ENCODE data around the gene CACNA2D2. TPM values are rescaled to one million over a fixed set of nuclear protein-coding genes. Genes with fewer than 3 reads are reported as not detected.

CACNA2D2 gene
- total and polyA plus RNA-seq, 2 donors from 2014 or later, result 3.6 to 6.0 TPM

DNA sequence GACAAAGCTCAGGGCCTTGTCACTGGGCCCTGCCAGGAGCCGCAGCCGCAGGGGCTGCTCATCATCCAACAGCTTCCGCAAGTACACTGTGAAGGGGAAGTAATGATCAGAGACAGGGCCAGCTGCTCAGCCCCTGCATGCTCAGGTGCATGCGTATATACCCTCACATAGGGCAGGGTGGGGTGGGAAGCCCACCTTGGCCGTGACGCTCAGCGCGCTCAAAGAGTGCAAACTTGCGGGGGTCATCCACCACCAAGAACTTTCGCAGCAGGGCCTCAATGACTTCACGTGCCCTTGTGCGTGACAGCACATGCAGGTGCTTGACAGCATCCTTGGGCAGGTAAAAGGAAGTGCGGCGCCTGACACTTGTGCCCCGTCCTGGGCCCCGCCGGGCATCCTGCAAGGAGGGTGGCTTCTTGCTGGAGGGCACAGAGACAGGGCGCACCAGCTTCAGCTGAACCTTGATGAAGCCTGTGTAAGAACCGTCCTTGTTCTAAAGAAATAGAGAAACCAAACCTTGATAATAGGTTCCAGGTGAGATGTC, 172.0 kb downstream of the CACNA2D2 start:
- no peak overlapping the region for H3K4me3 ChIP-seq (ENCODE audit: low read length in 3 of 3)
- FAIRE-seq (no peak), DNase-seq (no peak)
- H3K27me3 ChIP-seq (ENCODE audit: control insufficient read depth, insufficient read depth, low read length), result no peaks in the 10 kb centered on the region
- H3K9ac ChIP-seq (ENCODE audit: low read length in 3 of 3), result no peak overlapping the region
- H3K4me1 ChIP-seq (ENCODE audit: control insufficient read depth in 2 of 3, insufficient read depth in 2 of 3, low read depth in 1 of 3, low read length in 3 of 3), result peaks cover 0 to 29% (median 11%) of the 10 kb centered on the region in 3 donors
- peaks cover 4 to 30% (median 19%) of the 10 kb centered on the region in 3 donors for H3K36me3 ChIP-seq (ENCODE audit: control insufficient read depth in 2 of 3, insufficient read depth in 3 of 3, low read length in 3 of 3)
- no peak overlapping the region for H3K27ac ChIP-seq (ENCODE audit: low read depth in 2 of 2, low read length in 2 of 2)
- H3K9me3 ChIP-seq (ENCODE audit: control insufficient read depth in 2 of 3, insufficient read depth in 1 of 3, low read length in 3 of 3), result no peaks in the 10 kb centered on the region
- intact Hi-C loops (cut with DNase I), result no loop called here
- TF ChIP-seq CTCF (IDR thresholded peaks at IDR 0.05; ENCODE audit: borderline replicate concordance, extremely low read depth, insufficient read depth), result no peak

- no peak overlapping the region for H3K9ac ChIP-seq (ENCODE audit: low read length in 3 of 3)
- peaks cover 0 to 19% (median 3%) of the 10 kb centered on the region in 3 donors for H3K4me1 ChIP-seq (ENCODE audit: control insufficient read depth in 2 of 3, insufficient read depth in 2 of 3, low read depth in 1 of 3, low read length in 3 of 3)
- no peaks in the 10 kb centered on the region for H3K27me3 ChIP-seq (ENCODE audit: control insufficient read depth, insufficient read depth, low read length)
- no peaks in the 10 kb centered on the region for H3K9me3 ChIP-seq (ENCODE audit: control insufficient read depth in 2 of 3, insufficient read depth in 1 of 3, low read length in 3 of 3)
- DNase-seq (no peak), FAIRE-seq (no peak)
- no peak overlapping the region for H3K4me3 ChIP-seq (ENCODE audit: low read length in 3 of 3)
- H3K27ac ChIP-seq (ENCODE audit: low read depth in 2 of 2, low read length in 2 of 2), result no peak overlapping the region
- H3K36me3 ChIP-seq (ENCODE audit: control insufficient read depth in 2 of 3, insufficient read depth in 3 of 3, low read length in 3 of 3), result peaks cover 4 to 37% (median 23%) of the 10 kb centered on the region in 3 donors
- TF ChIP-seq CTCF (IDR thresholded peaks at IDR 0.05; ENCODE audit: borderline replicate concordance, extremely low read depth, insufficient read depth), result no peak
- intact Hi-C loops (cut with DNase I), result no loop called here
Measured at GRCh38 chr3:50330330-50330729, 173.1 kb downstream of the CACNA2D2 start.

DNA sequence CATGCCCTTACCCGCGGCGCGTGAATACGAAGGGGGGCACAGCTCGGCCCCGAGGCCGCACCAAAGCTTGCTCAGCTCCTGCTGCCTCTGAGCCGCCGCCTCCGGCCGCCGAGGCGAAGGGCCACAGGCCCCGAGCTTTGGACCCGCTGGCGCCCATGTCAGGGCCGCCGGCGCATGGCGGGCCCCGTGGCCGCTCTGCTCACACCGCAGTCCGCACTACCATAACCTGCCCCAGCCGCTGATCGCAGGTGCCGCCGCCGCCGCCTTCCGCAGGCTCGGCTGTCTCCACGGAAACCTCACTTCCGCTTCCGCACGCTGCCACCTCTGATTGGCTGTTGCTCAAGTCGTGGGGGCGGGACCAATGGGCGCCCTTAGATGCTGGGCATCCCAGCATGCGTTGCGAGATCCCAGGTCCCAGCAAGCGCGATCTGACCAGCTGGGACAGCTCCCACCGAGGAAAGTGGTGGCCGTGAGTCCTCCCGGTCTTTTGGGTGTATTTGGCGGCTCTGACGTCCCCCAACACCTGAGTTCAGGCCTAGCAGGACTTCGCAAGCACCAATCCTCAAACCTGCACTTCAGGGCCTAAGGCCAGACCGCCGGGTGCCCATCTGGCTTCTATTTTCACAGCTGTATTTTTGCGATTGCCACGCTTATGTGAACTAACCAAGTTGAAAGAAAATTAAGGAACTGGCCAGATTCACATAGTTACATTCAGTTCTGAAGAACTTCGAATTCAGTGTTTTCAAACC, 175.3 kb downstream of the CACNA2D2 start, which contains the start of gene TUSC2:
Gene TUSC2, minus strand, starts transcription at position 281 of the 749 bp plus-strand sequence. Its CDS starts 124 bp downstream, at position 157.
- Histone ChIP-seq H3K27ac (ENCODE audit: low read depth in 2 of 2, low read length in 2 of 2) (peak within 1 kb of the TSS; percentile 77 to 87), H3K27me3 (ENCODE audit: control insufficient read depth, insufficient read depth, low read length) (no peaks in the 10 kb centered on the region), H3K4me1 (ENCODE audit: control insufficient read depth in 2 of 3, insufficient read depth in 2 of 3, low read depth in 1 of 3, low read length in 3 of 3) (peaks cover 0 to 22% (median 12%) of the 10 kb centered on the region in 3 donors), H3K9ac (ENCODE audit: low read length in 3 of 3) (peak within 1 kb of the TSS; percentile 44 to 90 (median 84)), H3K9me3 (ENCODE audit: control insufficient read depth in 2 of 3, insufficient read depth in 1 of 3, low read length in 3 of 3) (no peaks in the 10 kb centered on the region), H3K36me3 (ENCODE audit: control insufficient read depth in 2 of 3, insufficient read depth in 3 of 3, low read length in 3 of 3) (peaks cover 4 to 41% (median 23%) of the 10 kb centered on the region in 3 donors), H3K4me3 (ENCODE audit: low read length in 3 of 3) (peak within 1 kb of the TSS; percentile 68 to 89 (median 70))
- intact Hi-C loops (cut with DNase I), result no loop called here
- peak; percentile 97 to 99 (median 98) for DNase-seq
- peak; percentile 52 for FAIRE-seq
- TF ChIP-seq CTCF (IDR thresholded peaks at IDR 0.05; ENCODE audit: borderline replicate concordance, extremely low read depth, insufficient read depth), result no peak

Measured in kidney (tissue), 14 donors.